ENCODE data around the gene CCS.

The CCS gene

DNA sequence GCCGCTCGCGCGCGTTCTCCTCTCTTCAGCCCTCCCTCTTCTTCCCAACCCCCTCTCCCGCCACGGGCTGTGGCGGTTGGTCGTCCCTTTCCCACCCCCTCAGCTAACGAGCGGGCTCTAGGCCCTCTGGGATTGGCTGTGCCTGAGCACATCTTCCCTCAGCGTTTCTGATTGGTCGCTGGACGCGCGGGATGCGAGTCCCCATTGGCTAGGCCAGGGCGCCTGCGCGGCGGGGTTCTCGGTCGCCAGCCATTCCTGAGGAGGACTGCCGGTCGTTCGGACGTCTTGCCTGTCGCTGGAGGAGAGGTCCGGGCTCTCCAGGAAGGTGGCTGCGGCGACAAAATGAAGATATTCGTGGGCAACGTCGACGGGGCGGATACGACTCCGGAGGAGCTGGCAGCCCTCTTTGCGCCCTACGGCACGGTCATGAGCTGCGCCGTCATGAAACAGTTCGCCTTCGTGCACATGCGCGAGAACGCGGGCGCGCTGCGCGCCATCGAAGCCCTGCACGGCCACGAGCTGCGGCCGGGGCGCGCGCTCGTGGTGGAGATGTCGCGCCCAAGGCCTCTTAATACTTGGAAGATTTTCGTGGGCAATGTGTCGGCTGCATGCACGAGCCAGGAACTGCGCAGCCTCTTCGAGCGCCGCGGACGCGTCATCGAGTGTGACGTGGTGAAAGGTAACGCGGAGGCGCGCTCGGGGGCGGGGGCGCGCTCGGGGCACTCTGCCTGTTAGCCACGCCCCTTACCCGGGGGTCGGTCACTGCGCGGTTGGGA, 23.6 kb downstream of the CCS start, which contains the start of gene RBM14 (continued):
- TF ChIP-seq ZBTB21 (tag by site-specific recombination; IDR thresholded peaks at IDR 0.05) (peak; percentile 64; the same call in 1 of the 2 replicates), KLF1 (tag by site-specific recombination; IDR thresholded peaks at IDR 0.05) (peak; percentile 22; the same call in 1 of the 2 replicates), SP3 (tag by site-specific recombination; IDR thresholded peaks at IDR 0.05) (peak; percentile 79), ZNF404 (tag by site-specific recombination; IDR thresholded peaks at IDR 0.05) (no peak), YY2 (tag by site-specific recombination; IDR thresholded peaks at IDR 0.05) (peak; percentile 55; the same call in 1 of the 2 replicates), ZNF843 (tag by site-specific recombination; IDR thresholded peaks at IDR 0.05) (0 out of 2 replicates have a peak, but pooled peaks have one; percentile 9), ZNF600 (tag by site-specific recombination; IDR thresholded peaks at IDR 0.05) (peak; percentile 88), RBAK (tag by site-specific recombination; IDR thresholded peaks at IDR 0.05) (no peak), EGR2 (tag by site-specific recombination; IDR thresholded peaks at IDR 0.05; ENCODE audit: low read depth) (peak; percentile 19; the same call in 1 of the 2 replicates), ZNF175 (tag by site-specific recombination; IDR thresholded peaks at IDR 0.05) (no peak), TCF7L2 (IDR thresholded peaks at IDR 0.05; ENCODE audit: borderline replicate concordance, low read depth, low read length) (no peak), ZEB2 (tag by site-specific recombination; IDR thresholded peaks at IDR 0.05) (peak; percentile 72), KLF9 (tag by site-specific recombination; IDR thresholded peaks at IDR 0.05; ENCODE audit: low read depth) (peak; percentile 90), SP2 (tag by site-specific recombination; IDR thresholded peaks at IDR 0.05) (peak; percentile 99), ZNF366 (tag by site-specific recombination; conservative IDR thresholded peaks at IDR 0.05) (peak; percentile 95), ZNF155 (tag by site-specific recombination; IDR thresholded peaks at IDR 0.05) (no peak), ZSCAN30 (tag by site-specific recombination; IDR thresholded peaks at IDR 0.05) (0 out of 2 replicates have a peak, but pooled peaks have one; percentile 37), ZNF664 (tag by site-specific recombination; IDR thresholded peaks at IDR 0.05) (peak; percentile 50; the same call in 1 of the 2 replicates), ZNF335 (tag by site-specific recombination; conservative IDR thresholded peaks at IDR 0.05) (peak; percentile 51; the same call in 1 of the 2 replicates), ZNF341 (tag by site-specific recombination; IDR thresholded peaks at IDR 0.05; ENCODE audit: low read depth) (peak; percentile 99), BCL11A (tag by site-specific recombination; IDR thresholded peaks at IDR 0.05; ENCODE audit: low read depth) (no peak), ZNF23 (tag by site-specific recombination; IDR thresholded peaks at IDR 0.05; ENCODE audit: borderline replicate concordance) (no peak), ZNF473 (tag by site-specific recombination; IDR thresholded peaks at IDR 0.05) (no peak), ZNF423 (tag by site-specific recombination; IDR thresholded peaks at IDR 0.05) (no peak), ZFP69B (tag by site-specific recombination; IDR thresholded peaks at IDR 0.05) (no peak), ZNF76 (tag by site-specific recombination; IDR thresholded peaks at IDR 0.05; ENCODE audit: borderline replicate concordance, low read depth) (peak; percentile 55; the same call in 1 of the 2 replicates)
- TF ChIP-seq, protein P1, sequence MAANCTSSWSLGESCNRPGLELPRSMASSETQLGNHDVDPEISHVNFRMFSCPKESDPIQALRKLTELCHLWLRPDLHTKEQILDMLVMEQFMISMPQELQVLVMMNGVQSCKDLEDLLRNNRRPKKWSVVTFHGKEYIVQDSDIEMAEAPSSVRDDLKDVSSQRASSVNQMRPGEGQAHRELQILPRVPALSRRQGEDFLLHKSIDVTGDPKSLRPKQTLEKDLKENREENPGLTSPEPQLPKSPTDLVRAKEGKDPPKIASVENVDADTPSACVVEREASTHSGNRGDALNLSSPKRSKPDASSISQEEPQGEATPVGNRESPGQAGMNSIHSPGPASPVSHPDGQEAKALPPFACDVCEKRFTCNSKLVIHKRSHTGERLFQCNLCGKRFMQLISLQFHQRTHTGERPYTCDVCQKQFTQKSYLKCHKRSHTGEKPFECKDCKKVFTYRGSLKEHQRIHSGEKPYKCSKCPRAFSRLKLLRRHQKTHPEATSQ (tag by site-specific recombination; IDR thresholded peaks at IDR 0.05) = peak; percentile 65; the same call in 1 of the 2 replicates
- TF ChIP-seq, protein P2, sequence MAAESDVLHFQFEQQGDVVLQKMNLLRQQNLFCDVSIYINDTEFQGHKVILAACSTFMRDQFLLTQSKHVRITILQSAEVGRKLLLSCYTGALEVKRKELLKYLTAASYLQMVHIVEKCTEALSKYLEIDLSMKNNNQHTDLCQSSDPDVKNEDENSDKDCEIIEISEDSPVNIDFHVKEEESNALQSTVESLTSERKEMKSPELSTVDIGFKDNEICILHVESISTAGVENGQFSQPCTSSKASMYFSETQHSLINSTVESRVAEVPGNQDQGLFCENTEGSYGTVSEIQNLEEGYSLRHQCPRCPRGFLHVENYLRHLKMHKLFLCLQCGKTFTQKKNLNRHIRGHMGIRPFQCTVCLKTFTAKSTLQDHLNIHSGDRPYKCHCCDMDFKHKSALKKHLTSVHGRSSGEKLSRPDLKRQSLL (tag by site-specific recombination; IDR thresholded peaks at IDR 0.05) = no peak
- TF ChIP-seq, protein P3, sequence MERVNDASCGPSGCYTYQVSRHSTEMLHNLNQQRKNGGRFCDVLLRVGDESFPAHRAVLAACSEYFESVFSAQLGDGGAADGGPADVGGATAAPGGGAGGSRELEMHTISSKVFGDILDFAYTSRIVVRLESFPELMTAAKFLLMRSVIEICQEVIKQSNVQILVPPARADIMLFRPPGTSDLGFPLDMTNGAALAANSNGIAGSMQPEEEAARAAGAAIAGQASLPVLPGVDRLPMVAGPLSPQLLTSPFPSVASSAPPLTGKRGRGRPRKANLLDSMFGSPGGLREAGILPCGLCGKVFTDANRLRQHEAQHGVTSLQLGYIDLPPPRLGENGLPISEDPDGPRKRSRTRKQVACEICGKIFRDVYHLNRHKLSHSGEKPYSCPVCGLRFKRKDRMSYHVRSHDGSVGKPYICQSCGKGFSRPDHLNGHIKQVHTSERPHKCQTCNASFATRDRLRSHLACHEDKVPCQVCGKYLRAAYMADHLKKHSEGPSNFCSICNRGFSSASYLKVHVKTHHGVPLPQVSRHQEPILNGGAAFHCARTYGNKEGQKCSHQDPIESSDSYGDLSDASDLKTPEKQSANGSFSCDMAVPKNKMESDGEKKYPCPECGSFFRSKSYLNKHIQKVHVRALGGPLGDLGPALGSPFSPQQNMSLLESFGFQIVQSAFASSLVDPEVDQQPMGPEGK (tag by site-specific recombination; IDR thresholded peaks at IDR 0.05) = peak; percentile 93
- TF ChIP-seq, protein P4, sequence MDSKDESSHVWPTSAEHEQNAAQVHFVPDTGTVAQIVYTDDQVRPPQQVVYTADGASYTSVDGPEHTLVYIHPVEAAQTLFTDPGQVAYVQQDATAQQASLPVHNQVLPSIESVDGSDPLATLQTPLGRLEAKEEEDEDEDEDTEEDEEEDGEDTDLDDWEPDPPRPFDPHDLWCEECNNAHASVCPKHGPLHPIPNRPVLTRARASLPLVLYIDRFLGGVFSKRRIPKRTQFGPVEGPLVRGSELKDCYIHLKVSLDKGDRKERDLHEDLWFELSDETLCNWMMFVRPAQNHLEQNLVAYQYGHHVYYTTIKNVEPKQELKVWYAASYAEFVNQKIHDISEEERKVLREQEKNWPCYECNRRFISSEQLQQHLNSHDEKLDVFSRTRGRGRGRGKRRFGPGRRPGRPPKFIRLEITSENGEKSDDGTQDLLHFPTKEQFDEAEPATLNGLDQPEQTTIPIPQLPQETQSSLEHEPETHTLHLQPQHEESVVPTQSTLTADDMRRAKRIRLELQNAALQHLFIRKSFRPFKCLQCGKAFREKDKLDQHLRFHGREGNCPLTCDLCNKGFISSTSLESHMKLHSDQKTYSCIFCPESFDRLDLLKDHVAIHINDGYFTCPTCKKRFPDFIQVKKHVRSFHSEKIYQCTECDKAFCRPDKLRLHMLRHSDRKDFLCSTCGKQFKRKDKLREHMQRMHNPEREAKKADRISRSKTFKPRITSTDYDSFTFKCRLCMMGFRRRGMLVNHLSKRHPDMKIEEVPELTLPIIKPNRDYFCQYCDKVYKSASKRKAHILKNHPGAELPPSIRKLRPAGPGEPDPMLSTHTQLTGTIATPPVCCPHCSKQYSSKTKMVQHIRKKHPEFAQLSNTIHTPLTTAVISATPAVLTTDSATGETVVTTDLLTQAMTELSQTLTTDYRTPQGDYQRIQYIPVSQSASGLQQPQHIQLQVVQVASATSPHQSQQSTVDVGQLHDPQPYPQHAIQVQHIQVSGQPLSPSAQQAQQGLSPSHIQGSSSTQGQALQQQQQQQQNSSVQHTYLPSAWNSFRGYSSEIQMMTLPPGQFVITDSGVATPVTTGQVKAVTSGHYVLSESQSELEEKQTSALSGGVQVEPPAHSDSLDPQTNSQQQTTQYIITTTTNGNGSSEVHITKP (tag by site-specific recombination; IDR thresholded peaks at IDR 0.05) = peak; percentile 71; the same call in 1 of the 2 replicates
